Renal cortical epithelial cell (primary cell): Measurements from ENCODE around the gene RAP1GAP2. TPM values are rescaled to one million over a fixed set of nuclear protein-coding genes. Genes with fewer than 3 reads are reported as not detected.
A peak's percentile ranks its signal among the peaks of the same experiment; 100 is the strongest.
"Not testable (repeated sequence)": the region's sequence is repeated elsewhere in the genome, so short reads cannot be mapped to it uniquely, and the experiment has no call there.

Source experiments
- DNase-seq: peaks from one replicate; pipeline ENCODE4 v3.0.0-alpha.2; 2011; ENCODE audit warnings: low read depth
- total RNA-seq: library from RNA; depleted of rRNA; stranded (reverse); fragments of >200 nt; gene quantifications from 2 replicates; pipeline ENCODE4 v1.2.3, GENCODE V29; 2014

RAP1GAP2 gene
- total RNA-seq, 1 donor from 2014 or later: 15.9 TPM

- DNase-seq: no peak
Observed at GRCh38 chr17:3043737-3044365, 247.6 kb downstream of the RAP1GAP2 start.

- DNase-seq: no peak
Observed at GRCh38 chr17:3046753-3047152, 250.5 kb downstream of the RAP1GAP2 start.

GRCh38 chr17:3048727-3049471 is 252.7 kb downstream of the RAP1GAP2 start:
- peak; percentile 94 for DNase-seq

- peak; percentile 28 for DNase-seq
Observed at GRCh38 chr17:3049705-3050295, 253.6 kb downstream of the RAP1GAP2 start.

GRCh38 chr17:3054868-3055267 is 258.6 kb downstream of the RAP1GAP2 start:
- DNase-seq: not testable (repeated sequence)

- not testable (repeated sequence) for DNase-seq
Observed at GRCh38 chr17:3062824-3063377, 266.7 kb downstream of the RAP1GAP2 start.

- DNase-seq: not testable (repeated sequence)
Observed at GRCh38 chr17:3063507-3063906, 267.3 kb downstream of the RAP1GAP2 start, which contains the start of gene OR1D5. Gene OR1D5 (minus strand): TSS chr17:3063607. CDS start chr17:3063607, 0 bp downstream.

- DNase-seq: peak; percentile 39
Observed at GRCh38 chr17:3065192-3065591, 269.0 kb downstream of the RAP1GAP2 start.

GRCh38 chr17:3073850-3074249 is 277.6 kb downstream of the RAP1GAP2 start:
- not testable (repeated sequence) for DNase-seq

Other genes starting within 250 kb of the RAP1GAP2 start
- gene PAFAH1B1, start 202.8 kb upstream of the RAP1GAP2 start, total RNA-seq: 103 and 169 TPM in 2 replicates
- gene CLUH, start 84.7 kb upstream of the RAP1GAP2 start, total RNA-seq: 55.4 and 115 TPM in 2 replicates
- not detected in 2 replicates for gene CCDC92B, start 46.8 kb upstream of the RAP1GAP2 start, total RNA-seq